Liver (tissue), 9 donors: ENCODE measurements around the gene SYS1. TPM values are rescaled to one million over a fixed set of nuclear protein-coding genes. Genes with fewer than 3 reads are reported as not detected.
A peak's percentile ranks its signal among the peaks of the same experiment; 100 is the strongest.

ENCODE experiments used
- DNase-seq: peaks from one replicate; pipeline ENCODE4 v3.0.0-alpha.2; 2017; ENCODE audit warnings: low spot score
- H3K27ac ChIP-seq, 2 donors: one replicate each; pipeline ENCODE4 v1.7.0; 2013; ENCODE audit warnings: inconsistent platforms in 2 of 2, low read length in 2 of 2, control low read depth in 1 of 2, low read depth in 1 of 2, mild to moderate bottlenecking in 1 of 2
- H3K27me3 ChIP-seq, 4 donors: one replicate each; pipeline versions ENCODE4 v1.6.1 to v1.7.0; 2013; ENCODE audit warnings: low read length in 3 of 4, inconsistent platforms in 1 of 4, mild to moderate bottlenecking in 1 of 4, moderate library complexity in 1 of 4; ENCODE audit not compliant: control insufficient read depth in 4 of 4, insufficient read depth in 4 of 4
- H3K36me3 ChIP-seq, 4 donors: one replicate each; pipeline versions ENCODE4 v1.6.1 to v1.7.0; 2013; ENCODE audit warnings: low read length in 3 of 4, mild to moderate bottlenecking in 3 of 4, low read depth in 1 of 4, moderate library complexity in 1 of 4; ENCODE audit not compliant: control insufficient read depth in 4 of 4, insufficient read depth in 3 of 4
- H3K4me1 ChIP-seq, 4 donors: one replicate each; pipeline versions ENCODE4 v1.6.1 to v1.7.0; 2013; ENCODE audit warnings: low read length in 3 of 4, mild to moderate bottlenecking in 3 of 4, moderate library complexity in 1 of 4; ENCODE audit not compliant: control insufficient read depth in 4 of 4, insufficient read depth in 4 of 4
- H3K4me3 ChIP-seq, 3 donors: one replicate each; pipeline versions ENCODE4 v1.6.1 to v1.7.0; 2013; ENCODE audit warnings: low read length in 3 of 3, control low read depth in 1 of 3, low read depth in 1 of 3, mild to moderate bottlenecking in 1 of 3
- H3K9ac ChIP-seq, 2 donors: one replicate each; pipeline ENCODE4 v1.7.0; 2013; ENCODE audit warnings: low read length in 2 of 2, mild to moderate bottlenecking in 2 of 2, moderate library complexity in 2 of 2, control low read depth in 1 of 2, low read depth in 1 of 2
- H3K9me3 ChIP-seq, 4 donors: one replicate each; pipeline versions ENCODE4 v1.6.1 to v1.7.0; 2013; ENCODE audit warnings: low read length in 3 of 4; ENCODE audit not compliant: control insufficient read depth in 4 of 4
- ATF3 ChIP-seq: IDR thresholded peaks from 2 replicates; pipeline ENCODE4 v1.6.1; 2016; ENCODE audit warnings: antibody characterized with exemption
- EGR1 ChIP-seq, 2 donors: IDR thresholded peaks; 2 replicates each; pipeline ENCODE4 v1.6.1; 2016 to 2018; ENCODE audit warnings: antibody characterized with exemption in 2 of 2, low read depth in 2 of 2
- FOXA1 ChIP-seq: IDR thresholded peaks from 2 replicates; pipeline ENCODE4 v1.6.1; 2016; ENCODE audit warnings: antibody characterized with exemption
- FOXA2 ChIP-seq: IDR thresholded peaks from 2 replicates; pipeline ENCODE4 v1.6.1; 2016; ENCODE audit warnings: antibody characterized with exemption
- GABPA ChIP-seq, 2 donors: IDR thresholded peaks in 1 of 2; conservative IDR thresholded peaks in 1 of 2; 2 replicates each; pipeline ENCODE4 v1.6.1; 2016; ENCODE audit warnings: antibody characterized with exemption in 2 of 2, mild to moderate bottlenecking in 1 of 2, moderate library complexity in 1 of 2
- HNF4A ChIP-seq, 2 donors: conservative IDR thresholded peaks; 2 replicates each; pipeline ENCODE4 v1.6.1; 2016; ENCODE audit warnings: antibody characterized with exemption in 2 of 2, mild to moderate bottlenecking in 2 of 2
- HNF4G ChIP-seq: IDR thresholded peaks from 2 replicates; pipeline ENCODE4 v1.6.1; 2016; ENCODE audit warnings: antibody characterized with exemption
- JUND ChIP-seq, 2 donors: IDR thresholded peaks; 2 replicates each; pipeline ENCODE4 v1.6.1; 2016; ENCODE audit warnings: antibody characterized with exemption in 2 of 2
- NR2F2 ChIP-seq: IDR thresholded peaks from 2 replicates; pipeline ENCODE4 v1.6.1; 2016; ENCODE audit warnings: antibody characterized with exemption
- RAD21 ChIP-seq, 2 donors: IDR thresholded peaks; 2 replicates each; pipeline ENCODE4 v1.6.1; 2016; ENCODE audit warnings: antibody characterized with exemption in 2 of 2, mild to moderate bottlenecking in 2 of 2
- RXRA ChIP-seq, 2 donors: IDR thresholded peaks; 2 replicates each; pipeline ENCODE4 v1.6.1; 2017 to 2018; ENCODE audit warnings: antibody characterized with exemption in 2 of 2, mild to moderate bottlenecking in 1 of 2
- SP1 ChIP-seq: IDR thresholded peaks from 2 replicates; pipeline ENCODE4 v1.6.1; 2018; ENCODE audit warnings: antibody characterized with exemption, mild to moderate bottlenecking
- TAF1 ChIP-seq: conservative IDR thresholded peaks from 2 replicates; pipeline ENCODE4 v1.6.1; 2016; ENCODE audit warnings: antibody characterized with exemption, mild to moderate bottlenecking
- YY1 ChIP-seq: IDR thresholded peaks from 2 replicates; pipeline ENCODE4 v1.6.1; 2016; ENCODE audit warnings: antibody characterized with exemption, mild to moderate bottlenecking
- WGBS: extraction: QIAGEN DNeasy Blood & Tissue Kit; methylation state at CpG from one replicate; pipeline ENCODE4 v1.1.7; 2013; 5-methylcytosine and 5-hydroxymethylcytosine counted together
- polyA plus RNA-seq, 2 donors: library from polyadenylated mRNA; stranded (reverse) in 1 of 2; unstranded in 1 of 2; fragments of 200-250 nt in 1 of 2; fragments of >200 nt in 1 of 2; fragmentation: Nextera tagmentation in 1 of 2; extraction: Ambion mirVana in 1 of 2; gene quantifications; one replicate each; pipeline versions ENCODE4 v1.2.1 to v1.2.3, GENCODE V29; 2013 to 2015
- total RNA-seq, 2 donors: library from RNA; depleted of rRNA; stranded (reverse); fragments of >200 nt; gene quantifications; one replicate each; pipeline ENCODE4 v1.2.3, GENCODE V29; 2014
- TF ChIP-seq, protein P1 (sequence below): IDR thresholded peaks from 2 replicates; pipeline ENCODE4 v1.6.1; 2016; ENCODE audit warnings: antibody characterized with exemption
- TF ChIP-seq, protein P2 (sequence below): IDR thresholded peaks from 2 replicates; pipeline ENCODE4 v1.6.1; 2016; ENCODE audit warnings: antibody characterized with exemption
- TF ChIP-seq, protein P3 (sequence below): IDR thresholded peaks from 2 replicates; pipeline ENCODE4 v1.6.1; 2016; ENCODE audit warnings: antibody characterized with exemption, mild to moderate bottlenecking
- TF ChIP-seq, protein P4 (sequence below): fragments of 150-350 bp; IDR thresholded peaks from 2 replicates; pipeline ENCODE4 v1.5.1; 2017; ENCODE audit warnings: improper control_type of control experiment, low read depth, low read length; ENCODE audit not compliant: missing input control
- donor health status: healthy.
- donor health status: healthy.
- donor health status: healthy.
- donor health status: healthy.
- donor health status: healthy.

The SYS1 gene
- total and polyA plus RNA-seq, 4 donors: 15.0 to 37.8 (median 28.1) TPM

- TF ChIP-seq GABPA (IDR thresholded peaks at IDR 0.05 in 1 of 2, conservative IDR thresholded peaks at IDR 0.05 in 1 of 2) (no peak), FOXA1 (no peak), EGR1 (IDR thresholded peaks at IDR 0.05; ENCODE audit: low read depth in 2 of 2) (no peak)
- TF ChIP-seq, protein P1, sequence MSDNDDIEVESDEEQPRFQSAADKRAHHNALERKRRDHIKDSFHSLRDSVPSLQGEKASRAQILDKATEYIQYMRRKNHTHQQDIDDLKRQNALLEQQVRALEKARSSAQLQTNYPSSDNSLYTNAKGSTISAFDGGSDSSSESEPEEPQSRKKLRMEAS: no peak
These were observed 21.4 kb upstream of the SYS1 start (continued) for GRCh38 chr20:45341579-45341938.

- no peak for DNase-seq
- no peaks in the 10 kb centered on the region for H3K27me3 ChIP-seq
- H3K9me3 ChIP-seq: no peaks in the 10 kb centered on the region
- peak; percentile 28 for TF ChIP-seq ATF3
- TF ChIP-seq, protein P2, sequence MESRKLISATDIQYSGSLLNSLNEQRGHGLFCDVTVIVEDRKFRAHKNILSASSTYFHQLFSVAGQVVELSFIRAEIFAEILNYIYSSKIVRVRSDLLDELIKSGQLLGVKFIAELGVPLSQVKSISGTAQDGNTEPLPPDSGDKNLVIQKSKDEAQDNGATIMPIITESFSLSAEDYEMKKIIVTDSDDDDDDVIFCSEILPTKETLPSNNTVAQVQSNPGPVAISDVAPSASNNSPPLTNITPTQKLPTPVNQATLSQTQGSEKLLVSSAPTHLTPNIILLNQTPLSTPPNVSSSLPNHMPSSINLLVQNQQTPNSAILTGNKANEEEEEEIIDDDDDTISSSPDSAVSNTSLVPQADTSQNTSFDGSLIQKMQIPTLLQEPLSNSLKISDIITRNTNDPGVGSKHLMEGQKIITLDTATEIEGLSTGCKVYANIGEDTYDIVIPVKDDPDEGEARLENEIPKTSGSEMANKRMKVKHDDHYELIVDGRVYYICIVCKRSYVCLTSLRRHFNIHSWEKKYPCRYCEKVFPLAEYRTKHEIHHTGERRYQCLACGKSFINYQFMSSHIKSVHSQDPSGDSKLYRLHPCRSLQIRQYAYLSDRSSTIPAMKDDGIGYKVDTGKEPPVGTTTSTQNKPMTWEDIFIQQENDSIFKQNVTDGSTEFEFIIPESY: peak; percentile 28
- peak in 1 of 2 donors; percentile 91 for TF ChIP-seq EGR1 (IDR thresholded peaks at IDR 0.05; ENCODE audit: low read depth in 2 of 2)
- TF ChIP-seq TAF1: peak; percentile 78
- TF ChIP-seq FOXA2: no peak
- peak in 1 of 2 donors; percentile 20 for TF ChIP-seq RAD21 (IDR thresholded peaks at IDR 0.05)
- TF ChIP-seq RXRA (IDR thresholded peaks at IDR 0.05): peak in 1 of 2 donors; percentile 76
- no peak for TF ChIP-seq GABPA (IDR thresholded peaks at IDR 0.05 in 1 of 2, conservative IDR thresholded peaks at IDR 0.05 in 1 of 2)
- TF ChIP-seq FOXA1: peak; percentile 23
- TF ChIP-seq, protein P3, sequence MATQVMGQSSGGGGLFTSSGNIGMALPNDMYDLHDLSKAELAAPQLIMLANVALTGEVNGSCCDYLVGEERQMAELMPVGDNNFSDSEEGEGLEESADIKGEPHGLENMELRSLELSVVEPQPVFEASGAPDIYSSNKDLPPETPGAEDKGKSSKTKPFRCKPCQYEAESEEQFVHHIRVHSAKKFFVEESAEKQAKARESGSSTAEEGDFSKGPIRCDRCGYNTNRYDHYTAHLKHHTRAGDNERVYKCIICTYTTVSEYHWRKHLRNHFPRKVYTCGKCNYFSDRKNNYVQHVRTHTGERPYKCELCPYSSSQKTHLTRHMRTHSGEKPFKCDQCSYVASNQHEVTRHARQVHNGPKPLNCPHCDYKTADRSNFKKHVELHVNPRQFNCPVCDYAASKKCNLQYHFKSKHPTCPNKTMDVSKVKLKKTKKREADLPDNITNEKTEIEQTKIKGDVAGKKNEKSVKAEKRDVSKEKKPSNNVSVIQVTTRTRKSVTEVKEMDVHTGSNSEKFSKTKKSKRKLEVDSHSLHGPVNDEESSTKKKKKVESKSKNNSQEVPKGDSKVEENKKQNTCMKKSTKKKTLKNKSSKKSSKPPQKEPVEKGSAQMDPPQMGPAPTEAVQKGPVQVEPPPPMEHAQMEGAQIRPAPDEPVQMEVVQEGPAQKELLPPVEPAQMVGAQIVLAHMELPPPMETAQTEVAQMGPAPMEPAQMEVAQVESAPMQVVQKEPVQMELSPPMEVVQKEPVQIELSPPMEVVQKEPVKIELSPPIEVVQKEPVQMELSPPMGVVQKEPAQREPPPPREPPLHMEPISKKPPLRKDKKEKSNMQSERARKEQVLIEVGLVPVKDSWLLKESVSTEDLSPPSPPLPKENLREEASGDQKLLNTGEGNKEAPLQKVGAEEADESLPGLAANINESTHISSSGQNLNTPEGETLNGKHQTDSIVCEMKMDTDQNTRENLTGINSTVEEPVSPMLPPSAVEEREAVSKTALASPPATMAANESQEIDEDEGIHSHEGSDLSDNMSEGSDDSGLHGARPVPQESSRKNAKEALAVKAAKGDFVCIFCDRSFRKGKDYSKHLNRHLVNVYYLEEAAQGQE: no peak
- peak in 1 of 2 donors; percentile 61 for TF ChIP-seq HNF4A (conservative IDR thresholded peaks at IDR 0.05)
- TF ChIP-seq SP1: peak; percentile 63
- TF ChIP-seq HNF4G: no peak
- TF ChIP-seq JUND (IDR thresholded peaks at IDR 0.05): peak; percentile 44 to 90
- TF ChIP-seq, protein P4, sequence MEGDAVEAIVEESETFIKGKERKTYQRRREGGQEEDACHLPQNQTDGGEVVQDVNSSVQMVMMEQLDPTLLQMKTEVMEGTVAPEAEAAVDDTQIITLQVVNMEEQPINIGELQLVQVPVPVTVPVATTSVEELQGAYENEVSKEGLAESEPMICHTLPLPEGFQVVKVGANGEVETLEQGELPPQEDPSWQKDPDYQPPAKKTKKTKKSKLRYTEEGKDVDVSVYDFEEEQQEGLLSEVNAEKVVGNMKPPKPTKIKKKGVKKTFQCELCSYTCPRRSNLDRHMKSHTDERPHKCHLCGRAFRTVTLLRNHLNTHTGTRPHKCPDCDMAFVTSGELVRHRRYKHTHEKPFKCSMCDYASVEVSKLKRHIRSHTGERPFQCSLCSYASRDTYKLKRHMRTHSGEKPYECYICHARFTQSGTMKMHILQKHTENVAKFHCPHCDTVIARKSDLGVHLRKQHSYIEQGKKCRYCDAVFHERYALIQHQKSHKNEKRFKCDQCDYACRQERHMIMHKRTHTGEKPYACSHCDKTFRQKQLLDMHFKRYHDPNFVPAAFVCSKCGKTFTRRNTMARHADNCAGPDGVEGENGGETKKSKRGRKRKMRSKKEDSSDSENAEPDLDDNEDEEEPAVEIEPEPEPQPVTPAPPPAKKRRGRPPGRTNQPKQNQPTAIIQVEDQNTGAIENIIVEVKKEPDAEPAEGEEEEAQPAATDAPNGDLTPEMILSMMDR: no peak
- TF ChIP-seq NR2F2: no peak
- TF ChIP-seq, protein P1: peak; percentile 61
- peak; percentile 29 for TF ChIP-seq YY1
- H3K36me3 ChIP-seq: peaks cover 0 to 13% (median 0%) of the 10 kb centered on the region in 4 donors
- H3K27ac ChIP-seq: peak overlapping the region; percentile 81 to 97
- WGBS: 16% methylated on average over 16 of the region's 16 CpGs
- peak overlapping the region; percentile 57 to 99 for H3K9ac ChIP-seq
- peak overlapping the region; percentile 40 to 96 (median 45) for H3K4me3 ChIP-seq
- peaks cover 23 to 76% (median 46%) of the 10 kb centered on the region in 4 donors for H3K4me1 ChIP-seq
These were observed 20.8 kb upstream of the SYS1 start for GRCh38 chr20:45341939-45342854.
